Measurements from ENCODE around the gene GRID2.

- TF ChIP-seq CTCF (IDR thresholded peaks at IDR 0.05) (no peak), POLR2A (IDR thresholded peaks at IDR 0.05) (no peak)
Observed at GRCh38 chr4:93351846-93352245, 1048.1 kb downstream of the GRID2 start.
